22Rv1 (cell line): Measurements from ENCODE around the gene AXIN1.

Experiments
- CTCF ChIP-seq: fragments of 450-650 bp; IDR thresholded peaks from 2 replicates; pipeline ENCODE4 v1.5.1; 2017; ENCODE audit warnings: mild to moderate bottlenecking
- ZFX ChIP-seq: fragments of 450-650 bp; IDR thresholded peaks from 2 replicates; pipeline ENCODE4 v1.6.1; 2017; ENCODE audit warnings: antibody characterized with exemption, borderline replicate concordance

DNA sequence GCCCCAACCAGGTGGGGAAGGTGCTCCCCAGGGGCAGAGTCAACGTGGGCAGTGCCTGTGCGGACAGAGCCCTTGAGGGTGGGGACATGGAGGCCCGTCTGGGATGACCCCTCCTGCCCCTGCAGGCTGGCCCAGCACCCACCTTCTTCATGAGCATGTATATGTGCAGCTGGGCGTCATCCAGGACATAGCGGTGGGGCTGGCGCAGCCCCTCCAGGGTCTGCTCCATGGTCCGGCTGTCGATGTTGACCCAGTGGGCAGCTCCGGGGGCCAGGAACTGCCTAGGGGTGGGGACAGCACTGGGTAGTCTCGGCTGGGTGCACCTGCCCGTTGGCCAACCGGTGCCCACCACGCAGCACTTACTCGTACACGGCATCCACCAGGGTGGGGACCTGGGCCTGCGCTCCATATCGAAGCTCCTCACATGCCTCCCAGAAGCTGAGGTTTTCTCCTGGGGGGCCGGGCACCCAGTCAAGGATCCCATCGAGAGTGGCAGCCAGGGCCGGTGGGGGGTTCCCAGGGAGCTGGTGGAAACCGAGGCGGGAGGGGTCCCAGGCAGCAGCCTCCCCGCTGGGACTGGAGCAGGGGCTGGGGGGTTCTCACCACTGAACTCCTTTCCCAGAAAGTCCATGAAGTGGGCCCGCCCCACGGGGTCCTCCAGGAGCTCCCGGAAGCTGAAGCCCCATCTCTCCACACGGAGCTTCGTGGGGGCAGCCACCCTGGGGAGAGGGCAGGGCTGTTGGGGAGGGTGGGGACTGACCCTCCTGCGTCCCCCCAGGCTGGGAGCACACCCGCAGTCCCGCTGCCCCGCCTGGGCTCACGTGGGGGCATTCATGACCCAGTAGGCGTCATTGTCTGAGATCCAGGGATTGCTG is 81.9 kb downstream of the AXIN1 start:
- TF ChIP-seq CTCF (no peak), ZFX (no peak)
